GM21529 (cell line): ENCODE measurements around the gene VWDE.

ENCODE experiments used
- ATAC-seq: cut with Tn5 transposase; IDR thresholded peaks from one replicate; pipeline ENCODE4 v1.9.1; 2021; ENCODE audit not compliant: unreplicated experiment

VWDE gene

GRCh38 chr7:12291870-12292269 is 111.8 kb downstream of the VWDE start:
- ATAC-seq = peak; percentile 60

DNA sequence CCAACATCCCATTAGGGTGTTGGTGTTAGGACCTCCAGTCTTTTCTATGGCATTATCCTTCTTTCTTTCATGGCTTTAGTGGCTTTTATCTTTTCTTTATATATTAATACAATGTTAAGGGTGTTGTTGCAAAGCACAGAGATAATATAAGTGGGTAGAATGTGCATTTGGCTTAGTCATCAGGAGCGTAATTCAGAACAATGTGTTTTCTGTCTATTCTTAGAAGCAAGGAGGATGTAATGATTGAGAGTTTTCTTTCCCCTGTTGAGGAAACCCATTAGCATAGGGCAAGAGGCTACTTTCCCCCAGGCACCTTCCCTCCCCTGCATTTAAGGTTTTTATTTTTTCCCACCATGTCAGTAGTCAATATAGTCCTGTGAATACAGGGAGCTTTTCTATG is 112.9 kb downstream of the VWDE start:
- ATAC-seq = no peak

DNA sequence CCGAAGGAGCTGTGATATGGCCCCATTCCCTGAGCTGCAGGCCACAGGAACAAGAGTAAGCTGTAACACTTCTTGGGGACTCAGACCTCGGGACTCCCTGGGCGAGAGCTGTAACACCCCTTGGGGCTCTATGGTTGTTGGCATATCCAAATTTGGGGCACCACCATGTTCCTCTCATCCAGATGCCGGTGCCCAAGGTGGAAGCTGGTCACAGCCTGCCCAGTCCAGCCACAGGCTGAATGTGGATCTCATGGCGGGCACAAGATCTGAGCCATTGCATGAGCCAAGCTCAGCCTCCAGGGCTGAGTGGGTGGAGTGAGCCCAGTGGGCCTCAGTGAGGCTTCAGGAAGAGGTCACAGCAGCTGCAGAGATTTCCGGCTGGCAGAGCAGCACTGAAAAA is 113.7 kb downstream of the VWDE start:
- no peak for ATAC-seq

DNA sequence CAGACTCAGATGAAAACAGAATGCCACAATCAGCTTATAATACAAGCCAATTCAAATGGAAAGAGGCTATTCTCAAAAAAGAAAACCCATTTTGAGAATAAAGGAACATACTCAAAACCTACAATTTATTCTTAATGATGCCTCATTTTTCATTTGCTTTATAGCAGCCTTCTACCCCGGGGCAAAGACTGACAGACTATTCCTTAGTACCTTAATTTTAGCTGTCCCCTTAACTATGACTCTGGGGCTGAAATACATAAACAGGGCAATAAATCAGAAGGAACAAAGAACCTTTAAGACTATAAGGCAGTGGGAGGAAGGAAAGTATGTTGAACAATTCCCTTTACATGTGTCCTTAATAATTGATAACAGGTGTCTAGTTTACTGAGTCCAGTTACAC is 115.8 kb downstream of the VWDE start:
- ATAC-seq = no peak

DNA sequence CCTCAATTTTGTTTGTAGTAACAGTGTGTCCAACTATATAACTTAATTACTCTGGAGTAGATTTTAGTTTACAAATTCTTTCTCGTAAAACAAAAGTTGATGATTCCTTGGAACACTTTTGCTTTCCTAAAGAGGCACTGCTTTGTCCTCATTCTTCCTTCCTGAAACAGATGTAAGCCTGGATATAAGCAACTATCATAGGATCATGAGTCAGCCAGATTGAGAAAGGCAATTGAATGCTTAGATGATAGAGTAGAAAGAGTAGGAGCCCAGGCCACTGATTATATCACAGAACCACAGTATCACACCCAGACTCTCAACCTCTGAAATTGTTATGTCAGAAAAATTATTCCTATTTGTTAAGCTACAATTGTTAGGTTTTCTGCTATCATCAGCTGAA is 122.6 kb downstream of the VWDE start:
- no peak for ATAC-seq
